Nephron progenitor cell (in vitro differentiated cells): ENCODE data around the gene BEND5.

Experiments
- DNase-seq: peaks from one replicate; pipeline ENCODE4 v3.0.0; 2021
- H3K27ac Mint-ChIP-seq: 2 replicates; pipeline ENCODE4 v1.8.0; 2021; ENCODE audit warnings: mild to moderate bottlenecking, moderate library complexity, mixed read lengths
- H3K27me3 Mint-ChIP-seq: 2 replicates; pipeline ENCODE4 v1.8.0; 2021; ENCODE audit warnings: mild to moderate bottlenecking, low read depth, mixed read lengths; ENCODE audit not compliant: poor library complexity
- H3K36me3 Mint-ChIP-seq: 2 replicates; pipeline ENCODE4 v1.8.0; 2021; ENCODE audit warnings: low read depth, mixed read lengths
- H3K4me1 Mint-ChIP-seq: 2 replicates; pipeline ENCODE4 v1.8.0; 2021; ENCODE audit warnings: mixed read lengths
- H3K4me3 Mint-ChIP-seq: 2 replicates; pipeline ENCODE4 v1.8.0; 2021; ENCODE audit warnings: mild to moderate bottlenecking, moderate library complexity, mixed read lengths
- H3K9me3 Mint-ChIP-seq: 2 replicates; pipeline ENCODE4 v1.8.0; 2021; ENCODE audit warnings: mild to moderate bottlenecking, moderate library complexity, mixed read lengths
- TF ChIP-seq, protein P1 (sequence below): fragments of 200-600 bp; sonication (generic); IDR thresholded peaks from 2 replicates; pipeline ENCODE4 v1.5.0; 2021; ENCODE audit warnings: antibody characterized with exemption

BEND5 gene

DNA sequence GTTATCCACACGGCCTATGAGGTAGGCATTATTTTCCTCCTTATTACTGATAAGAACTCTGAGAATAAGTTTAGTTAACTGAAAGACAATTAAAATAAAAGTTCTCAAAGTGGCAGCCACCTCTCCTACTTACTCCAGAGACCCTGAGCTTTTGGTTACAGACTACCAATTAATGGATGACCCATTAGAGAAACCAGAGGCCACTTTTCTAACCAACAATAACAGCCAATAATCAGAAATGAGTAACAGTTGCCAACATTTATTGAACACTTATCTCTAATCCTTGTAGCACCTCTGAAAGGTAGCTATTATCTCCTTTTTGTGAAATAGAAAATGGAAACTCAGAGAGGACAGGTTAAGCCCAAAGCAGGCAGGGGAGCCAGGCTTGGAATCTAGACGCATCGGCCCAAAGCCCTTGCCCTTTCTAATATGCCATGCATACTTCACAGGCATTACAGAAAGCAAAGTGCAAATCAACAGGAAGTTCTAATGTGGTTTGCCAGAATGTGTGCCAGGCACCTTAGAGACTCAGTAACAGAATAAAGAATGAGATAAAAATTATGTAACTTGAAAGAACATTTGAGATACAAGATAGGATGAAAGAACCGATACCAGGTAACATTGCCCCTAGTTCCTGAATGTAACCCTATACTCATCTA, 50.0 kb downstream of the BEND5 start:
- H3K9me3 Mint-ChIP-seq = no peaks in the 10 kb centered on the region
- H3K27me3 Mint-ChIP-seq = no peaks in the 10 kb centered on the region
- H3K4me1 Mint-ChIP-seq = no peaks in the 10 kb centered on the region
- H3K27ac Mint-ChIP-seq = no peak overlapping the region
- TF ChIP-seq, protein P1, sequence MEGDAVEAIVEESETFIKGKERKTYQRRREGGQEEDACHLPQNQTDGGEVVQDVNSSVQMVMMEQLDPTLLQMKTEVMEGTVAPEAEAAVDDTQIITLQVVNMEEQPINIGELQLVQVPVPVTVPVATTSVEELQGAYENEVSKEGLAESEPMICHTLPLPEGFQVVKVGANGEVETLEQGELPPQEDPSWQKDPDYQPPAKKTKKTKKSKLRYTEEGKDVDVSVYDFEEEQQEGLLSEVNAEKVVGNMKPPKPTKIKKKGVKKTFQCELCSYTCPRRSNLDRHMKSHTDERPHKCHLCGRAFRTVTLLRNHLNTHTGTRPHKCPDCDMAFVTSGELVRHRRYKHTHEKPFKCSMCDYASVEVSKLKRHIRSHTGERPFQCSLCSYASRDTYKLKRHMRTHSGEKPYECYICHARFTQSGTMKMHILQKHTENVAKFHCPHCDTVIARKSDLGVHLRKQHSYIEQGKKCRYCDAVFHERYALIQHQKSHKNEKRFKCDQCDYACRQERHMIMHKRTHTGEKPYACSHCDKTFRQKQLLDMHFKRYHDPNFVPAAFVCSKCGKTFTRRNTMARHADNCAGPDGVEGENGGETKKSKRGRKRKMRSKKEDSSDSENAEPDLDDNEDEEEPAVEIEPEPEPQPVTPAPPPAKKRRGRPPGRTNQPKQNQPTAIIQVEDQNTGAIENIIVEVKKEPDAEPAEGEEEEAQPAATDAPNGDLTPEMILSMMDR = no peak
- no peak overlapping the region for H3K4me3 Mint-ChIP-seq
- DNase-seq = no peak
- H3K36me3 Mint-ChIP-seq = peaks cover 22% of the 10 kb centered on the region

DNA sequence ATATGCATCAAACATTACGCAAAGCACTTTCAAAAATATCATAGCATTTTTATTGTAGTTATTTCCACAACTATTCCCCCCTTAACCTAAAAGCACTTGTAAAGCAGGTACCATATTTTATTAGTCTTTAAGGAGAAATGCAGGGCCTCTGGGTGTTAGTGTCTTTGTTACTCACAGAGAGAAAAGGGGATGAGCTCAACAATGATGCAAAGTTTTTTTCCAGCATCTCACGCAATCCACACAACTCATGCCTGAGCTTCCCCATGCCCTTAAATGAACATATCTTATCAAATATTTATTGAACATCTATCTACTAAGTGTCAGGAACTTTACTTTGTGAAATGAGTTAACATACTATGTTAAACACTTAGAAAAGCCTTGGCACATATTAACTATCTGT, 50.6 kb downstream of the BEND5 start:
- no peak overlapping the region for H3K27ac Mint-ChIP-seq
- TF ChIP-seq, protein P1 = no peak
- peaks cover 22% of the 10 kb centered on the region for H3K36me3 Mint-ChIP-seq
- no peaks in the 10 kb centered on the region for H3K4me1 Mint-ChIP-seq
- peaks cover 2% of the 10 kb centered on the region for H3K27me3 Mint-ChIP-seq
- no peaks in the 10 kb centered on the region for H3K9me3 Mint-ChIP-seq
- no peak overlapping the region for H3K4me3 Mint-ChIP-seq
- no peak for DNase-seq

DNA sequence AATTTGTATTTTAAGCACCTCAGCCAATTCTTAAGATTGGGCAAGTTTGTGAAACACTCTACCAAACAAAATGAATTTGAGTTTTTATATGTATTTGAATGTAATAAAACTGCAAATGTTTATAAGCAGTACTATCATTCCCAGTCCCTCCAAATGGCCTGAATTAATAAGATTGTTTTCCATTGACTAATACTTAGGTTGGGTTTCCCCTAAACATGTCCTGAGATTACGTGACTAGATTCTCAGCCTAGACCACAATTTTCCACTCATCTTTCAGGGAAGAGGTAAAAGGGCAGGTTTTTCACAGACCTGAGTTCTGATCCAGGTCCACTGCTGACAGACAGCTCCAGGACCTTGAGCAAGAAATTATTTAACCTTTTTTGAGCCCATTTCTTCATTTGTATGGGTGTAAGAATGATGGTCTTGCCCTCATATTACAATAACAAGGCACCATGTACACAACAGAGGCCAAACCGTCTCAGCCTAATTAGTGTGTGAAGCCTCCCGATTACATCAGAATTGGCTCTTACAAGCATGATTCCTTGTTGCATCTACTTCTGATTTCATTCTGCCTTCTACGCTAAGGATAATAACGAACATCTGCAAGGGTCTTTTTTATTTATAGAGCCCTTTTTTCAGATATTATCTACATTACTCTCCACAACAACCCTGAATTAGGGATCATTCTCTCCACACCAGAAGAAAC, 51.2 kb downstream of the BEND5 start:
- no peak overlapping the region for H3K4me3 Mint-ChIP-seq
- no peaks in the 10 kb centered on the region for H3K4me1 Mint-ChIP-seq
- H3K27me3 Mint-ChIP-seq = peaks cover 6% of the 10 kb centered on the region
- H3K36me3 Mint-ChIP-seq = peaks cover 22% of the 10 kb centered on the region
- no peak overlapping the region for H3K27ac Mint-ChIP-seq
- TF ChIP-seq, protein P1 = no peak
- no peaks in the 10 kb centered on the region for H3K9me3 Mint-ChIP-seq
- no peak for DNase-seq

DNA sequence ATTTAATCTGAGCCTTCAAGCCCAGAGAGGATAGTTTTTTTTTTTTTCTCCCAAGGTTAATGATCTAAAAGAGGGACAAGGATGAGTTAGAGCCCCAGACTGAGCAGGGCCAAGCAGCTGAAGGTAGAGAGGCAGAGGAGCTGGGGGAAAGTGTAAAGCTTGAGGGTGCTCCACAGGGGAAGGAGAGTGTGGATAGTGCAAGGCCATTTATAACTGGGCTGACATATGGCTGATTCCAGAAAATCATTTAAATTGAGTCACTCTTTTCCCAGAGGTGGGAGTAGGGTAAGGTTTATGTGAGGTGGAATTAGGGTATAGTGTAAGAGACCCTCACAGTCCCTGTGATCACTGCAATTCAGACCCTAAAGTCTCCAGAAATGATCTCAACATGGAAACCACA, 55.8 kb downstream of the BEND5 start:
- Mint-ChIP-seq H3K36me3 (no peaks in the 10 kb centered on the region), H3K27me3 (peaks cover 6% of the 10 kb centered on the region), H3K27ac (no peak overlapping the region), H3K4me1 (no peaks in the 10 kb centered on the region), H3K9me3 (no peaks in the 10 kb centered on the region), H3K4me3 (no peak overlapping the region)
- no peak for DNase-seq
- TF ChIP-seq, protein P1 = no peak

DNA sequence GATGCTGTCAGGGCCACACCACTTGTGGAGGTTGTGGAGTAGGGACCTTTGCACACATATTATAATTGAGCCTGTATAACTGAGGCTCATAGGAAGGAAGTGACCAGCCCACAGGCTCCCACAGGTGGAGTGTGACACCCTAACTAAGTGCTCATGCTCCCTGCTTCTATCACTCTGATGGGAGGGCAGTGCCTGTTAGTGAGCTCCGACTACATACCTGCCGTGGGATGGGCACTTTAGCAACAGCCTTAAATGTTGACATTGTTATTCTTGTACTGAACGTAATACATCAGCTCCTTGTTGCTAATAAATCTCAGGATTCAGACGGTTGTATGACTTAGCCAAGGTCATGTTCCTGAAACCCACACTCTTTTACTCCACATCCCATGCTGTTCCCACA, 58.0 kb downstream of the BEND5 start:
- DNase-seq = no peak
- Mint-ChIP-seq H3K9me3 (no peaks in the 10 kb centered on the region), H3K4me1 (no peaks in the 10 kb centered on the region), H3K27ac (no peak overlapping the region), H3K4me3 (no peak overlapping the region), H3K36me3 (no peaks in the 10 kb centered on the region), H3K27me3 (peaks cover 6% of the 10 kb centered on the region)
- TF ChIP-seq, protein P1 = no peak
